Subcutaneous adipose tissue (tissue), 4 donors: ENCODE measurements around the gene MEF2D. TPM values are rescaled to one million over a fixed set of nuclear protein-coding genes. Genes with fewer than 3 reads are reported as not detected.

ENCODE experiments used
- total RNA-seq, 4 donors: library from RNA; depleted of rRNA; stranded (reverse); fragments of >200 nt; gene quantifications; one replicate each; pipeline ENCODE4 v1.1.0, GENCODE V29; 2016
- TF ChIP-seq, protein P1 (sequence below): fragments of 450-650 bp; IDR thresholded peaks from one replicate; pipeline ENCODE4 v1.5.1; 2016; ENCODE audit warnings: low read depth, mild to moderate bottlenecking, control low read depth, antibody characterized with exemption, moderate library complexity

Gene MEF2D
- total RNA-seq, 4 donors from 2014 or later: 18.9 to 46.5 (median 24.8) TPM

DNA sequence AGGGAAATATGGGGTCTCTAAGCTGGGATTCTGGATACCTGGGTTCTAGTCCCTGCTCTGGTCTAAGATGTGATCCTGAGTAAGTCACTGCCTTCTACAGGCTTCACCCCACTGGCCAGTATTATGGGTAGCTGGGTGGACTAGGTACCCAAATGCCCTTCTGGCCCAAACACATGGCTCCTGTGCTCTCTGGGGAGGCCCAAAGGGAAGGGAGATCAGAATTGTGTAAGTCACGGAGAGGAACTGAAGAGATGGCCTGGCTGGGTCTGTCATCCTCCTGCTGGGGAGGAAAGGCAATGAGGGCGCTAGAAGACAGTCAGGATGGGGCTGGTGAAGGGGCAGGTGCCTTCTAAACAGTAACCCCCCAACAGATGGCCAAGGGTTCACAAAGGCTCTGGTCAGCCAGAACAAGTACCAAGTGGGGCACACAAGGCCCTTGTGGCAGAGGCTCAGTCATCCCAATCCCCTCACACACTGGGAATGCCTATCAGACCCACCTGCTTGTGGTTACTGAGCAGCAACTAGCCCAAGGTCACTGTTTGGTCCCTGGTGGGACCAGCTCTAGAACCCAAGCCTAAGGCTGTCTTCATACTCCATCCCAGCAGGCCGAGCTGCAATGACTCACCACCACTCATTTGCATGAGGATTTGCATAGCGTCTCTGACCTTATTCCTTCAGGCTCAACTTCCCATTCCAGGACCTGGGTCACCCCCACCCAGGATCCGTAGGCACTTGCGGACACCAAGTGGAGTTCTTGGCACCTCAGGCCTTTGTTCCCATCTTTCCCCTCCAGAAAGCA, 9.2 kb downstream of the MEF2D start:
- TF ChIP-seq, protein P1, sequence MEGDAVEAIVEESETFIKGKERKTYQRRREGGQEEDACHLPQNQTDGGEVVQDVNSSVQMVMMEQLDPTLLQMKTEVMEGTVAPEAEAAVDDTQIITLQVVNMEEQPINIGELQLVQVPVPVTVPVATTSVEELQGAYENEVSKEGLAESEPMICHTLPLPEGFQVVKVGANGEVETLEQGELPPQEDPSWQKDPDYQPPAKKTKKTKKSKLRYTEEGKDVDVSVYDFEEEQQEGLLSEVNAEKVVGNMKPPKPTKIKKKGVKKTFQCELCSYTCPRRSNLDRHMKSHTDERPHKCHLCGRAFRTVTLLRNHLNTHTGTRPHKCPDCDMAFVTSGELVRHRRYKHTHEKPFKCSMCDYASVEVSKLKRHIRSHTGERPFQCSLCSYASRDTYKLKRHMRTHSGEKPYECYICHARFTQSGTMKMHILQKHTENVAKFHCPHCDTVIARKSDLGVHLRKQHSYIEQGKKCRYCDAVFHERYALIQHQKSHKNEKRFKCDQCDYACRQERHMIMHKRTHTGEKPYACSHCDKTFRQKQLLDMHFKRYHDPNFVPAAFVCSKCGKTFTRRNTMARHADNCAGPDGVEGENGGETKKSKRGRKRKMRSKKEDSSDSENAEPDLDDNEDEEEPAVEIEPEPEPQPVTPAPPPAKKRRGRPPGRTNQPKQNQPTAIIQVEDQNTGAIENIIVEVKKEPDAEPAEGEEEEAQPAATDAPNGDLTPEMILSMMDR: no peak

DNA sequence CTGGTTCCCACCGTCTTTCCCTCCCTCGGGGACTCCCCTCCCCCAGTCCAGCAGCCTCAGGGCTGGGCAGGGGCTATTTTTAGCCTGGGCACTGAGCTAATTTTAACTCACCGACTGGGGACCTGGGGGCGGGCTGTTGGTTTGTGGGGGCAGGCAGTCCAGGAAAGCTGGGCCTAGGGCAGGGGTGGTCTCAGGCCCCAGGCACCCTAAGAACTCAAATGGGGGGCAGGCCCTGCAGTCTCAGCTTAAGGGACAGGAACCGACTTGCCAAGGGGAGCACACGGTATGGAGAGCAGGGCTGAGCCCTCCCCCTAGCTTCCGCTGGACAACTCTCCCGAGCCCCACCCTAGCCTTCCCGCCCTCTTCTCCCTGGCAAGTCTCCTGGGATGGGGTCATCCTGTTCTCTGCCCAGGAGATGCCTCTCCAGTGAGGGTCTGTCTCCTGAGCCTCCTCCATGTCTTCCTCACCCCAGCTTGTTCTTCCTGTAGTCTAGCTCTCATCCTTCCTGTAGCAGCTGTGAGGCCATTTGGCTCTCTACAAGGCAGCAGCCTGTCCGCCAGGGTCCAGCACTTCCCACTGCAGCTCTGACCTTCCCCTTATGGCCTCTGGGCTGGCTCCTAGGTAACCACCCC, 10.1 kb downstream of the MEF2D start:
- TF ChIP-seq, protein P1: no peak

DNA sequence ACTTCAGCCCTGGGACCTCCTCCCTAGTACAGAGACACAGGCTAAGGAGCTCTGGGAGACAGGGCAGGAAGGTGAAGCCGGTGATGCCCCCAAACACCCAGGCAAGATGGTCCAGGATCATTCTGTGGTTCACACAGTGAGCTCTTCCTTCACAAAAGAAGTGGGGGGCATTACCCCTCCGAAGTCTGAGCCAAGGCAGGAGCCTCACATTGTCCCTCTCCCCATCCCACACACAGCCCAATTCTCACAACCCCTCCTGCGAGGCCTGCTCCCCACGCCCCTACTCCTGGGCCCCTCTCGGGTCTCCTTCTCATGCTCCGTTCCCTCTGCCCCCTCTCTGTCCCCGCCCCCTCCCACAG, 10.7 kb downstream of the MEF2D start:
- TF ChIP-seq, protein P1: no peak

DNA sequence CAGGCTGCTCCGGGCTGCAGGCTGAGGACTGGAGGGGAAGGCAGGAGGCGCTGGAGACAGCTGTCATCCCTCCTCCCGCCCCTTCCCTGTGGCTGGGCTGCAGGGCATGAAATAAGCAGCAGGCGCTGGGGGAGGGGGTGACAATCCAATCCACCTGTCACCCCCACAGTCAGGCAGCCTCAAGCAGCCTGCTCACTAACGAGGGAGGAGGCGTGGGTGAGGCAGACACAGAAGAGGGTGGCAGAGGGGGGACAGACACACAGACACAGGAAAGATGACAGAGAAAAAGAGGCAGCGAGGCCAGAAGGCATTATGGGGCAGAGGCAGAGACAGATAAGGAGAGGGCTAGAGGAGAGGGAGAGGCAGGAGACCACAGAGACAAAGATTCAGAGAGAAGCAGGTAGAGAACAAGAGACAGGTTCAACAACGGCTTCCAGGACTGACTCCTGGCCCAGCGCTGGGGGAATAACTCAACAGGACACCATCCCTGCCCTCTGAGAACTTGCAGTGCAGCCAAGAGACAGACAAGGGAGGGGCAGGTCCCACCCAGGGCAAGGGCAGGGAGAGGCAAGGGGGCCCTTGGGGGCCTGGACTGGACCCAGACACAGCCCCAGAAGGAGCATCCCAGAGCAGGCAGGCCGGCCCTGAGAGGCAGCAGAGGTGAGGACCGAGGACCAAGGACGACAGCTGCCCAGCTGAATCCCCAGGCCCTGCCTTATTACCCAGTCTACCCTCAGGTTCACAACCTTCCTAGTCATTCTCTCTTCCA, 11.2 kb downstream of the MEF2D start:
- TF ChIP-seq, protein P1: no peak

DNA sequence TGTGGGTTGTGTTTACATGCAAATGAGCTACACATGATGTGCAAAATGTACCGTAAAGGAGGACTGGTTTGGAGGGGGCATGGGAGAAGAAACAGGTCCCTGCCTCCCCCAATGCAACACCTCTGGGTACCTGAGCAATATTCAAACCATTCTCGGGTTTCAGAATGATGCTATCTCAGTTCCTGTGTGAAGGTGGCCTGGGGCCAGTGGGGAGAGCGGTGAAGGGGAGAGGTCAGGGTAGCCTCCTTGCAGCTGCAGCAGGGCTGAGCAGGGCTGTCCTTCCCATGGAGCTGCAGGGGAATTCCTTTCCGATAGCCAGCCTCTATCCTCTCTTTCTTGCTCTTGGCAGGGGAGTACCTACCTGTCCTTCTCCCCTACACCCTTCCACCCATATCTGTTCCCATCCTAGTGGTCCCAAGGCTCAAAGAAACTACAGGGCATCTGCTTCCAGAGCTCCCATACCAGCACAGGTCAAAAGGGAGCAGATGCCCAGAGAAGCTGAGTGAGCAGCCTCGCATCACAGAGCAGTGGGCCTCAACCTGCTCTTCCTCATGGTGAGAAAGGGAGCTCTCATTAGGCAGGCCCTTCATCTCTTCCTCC, 11.9 kb downstream of the MEF2D start:
- TF ChIP-seq, protein P1: no peak

DNA sequence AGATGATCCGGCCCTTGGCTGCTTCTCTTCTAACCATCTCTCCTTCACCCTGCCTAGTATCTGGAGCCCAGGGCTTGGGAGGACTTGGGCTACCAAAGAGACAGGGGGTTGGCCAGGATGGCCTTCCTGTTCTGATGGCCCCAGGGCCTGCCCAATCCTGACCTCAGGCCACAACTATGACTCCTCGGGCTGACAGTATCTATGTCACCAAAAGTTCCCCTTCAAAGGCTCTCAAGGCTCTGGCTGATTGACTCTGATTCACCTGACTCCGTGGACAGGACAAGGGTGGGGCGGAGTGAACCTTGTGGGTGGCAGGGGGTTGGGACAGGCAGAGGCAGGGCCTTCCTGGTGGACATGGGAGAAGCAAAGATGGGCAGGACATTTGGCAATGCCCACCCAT, 12.7 kb downstream of the MEF2D start:
- TF ChIP-seq, protein P1: no peak
